H1 (cell line): ENCODE data around the gene FBXL17. TPM values are rescaled to one million over a fixed set of nuclear protein-coding genes. Genes with fewer than 3 reads are reported as not detected.

Experiments used
- CTCF ChIA-PET: fragments of 300-600 bp; sonication (Branson Sonifier 250); formaldehyde crosslinking; loops from one replicate; lab custom pipeline; 2021; ENCODE audit not compliant: partially characterized antibody; lab: Charles Lee
- POLR2A ChIA-PET: fragments of 300-600 bp; sonication (Branson Sonifier 250); formaldehyde crosslinking; loops from one replicate; lab custom pipeline; 2021; ENCODE audit warnings: inconsistent platforms; ENCODE audit not compliant: partially characterized antibody; lab: Charles Lee
- DNase-seq, 2 experiments: peaks; one replicate each; pipeline versions ENCODE4 v3.0.0 to v3.0.0-alpha.2; 2010 to 2022; ENCODE audit warnings: low spot score in 2 of 2, low read depth in 1 of 2, mixed read lengths in 1 of 2
- FAIRE-seq: peaks from 2 replicates; lab custom pipeline; 2011; peaks lifted over from hg19 to GRCh38; lab: Jason Lieb, UNC
- H2AFZ ChIP-seq: 2 replicates; pipeline ENCODE4 v1.8.1; 2012; ENCODE audit warnings: low read length, inconsistent platforms
- H2AK5ac ChIP-seq: 2 replicates; pipeline ENCODE4 v1.6.1; 2013; ENCODE audit warnings: low read depth, low read length
- H2BK120ac ChIP-seq: replicated peaks from 2 replicates; pipeline ENCODE3; 2013; ENCODE audit warnings: low read depth, low read length, inconsistent platforms
- H2BK12ac ChIP-seq: 2 replicates; pipeline ENCODE4 v1.6.1; 2013; ENCODE audit warnings: low read depth, low read length
- H2BK15ac ChIP-seq: 2 replicates; pipeline ENCODE4 v1.6.1; 2013; ENCODE audit warnings: low read length
- H2BK20ac ChIP-seq: 2 replicates; pipeline ENCODE4 v1.6.1; 2013; ENCODE audit warnings: low read length
- H2BK5ac ChIP-seq: 2 replicates; pipeline ENCODE4 v1.6.1; 2013; ENCODE audit warnings: low read depth, low read length
- H3K14ac ChIP-seq: 2 replicates; pipeline ENCODE4 v1.6.1; 2013; ENCODE audit warnings: inconsistent platforms; ENCODE audit not compliant: insufficient read length
- H3K18ac ChIP-seq: 2 replicates; pipeline ENCODE4 v1.6.1; 2013; ENCODE audit warnings: low read length; ENCODE audit errors: extremely low read depth
- H3K23ac ChIP-seq: 2 replicates; pipeline ENCODE4 v1.6.1; 2013; ENCODE audit warnings: inconsistent platforms; ENCODE audit not compliant: insufficient read length
- H3K23me2 ChIP-seq: 2 replicates; pipeline ENCODE4 v1.6.1; 2013; ENCODE audit warnings: low read depth, low read length
- H3K27ac ChIP-seq: 2 replicates; pipeline ENCODE4 v1.6.1; 2011; ENCODE audit warnings: low read depth, low read length, inconsistent platforms
- H3K27me3 ChIP-seq, 4 experiments: replicated peaks in 1 of 4; 1 replicate in 1 of 4; 2 replicates in 3 of 4; pipeline versions ENCODE4 v1.6.1 to v1.8.1; 2011 to 2013; ENCODE audit warnings: low read length in 3 of 4, mild to moderate bottlenecking in 3 of 4, inconsistent platforms in 2 of 4, mixed read lengths in 2 of 4, moderate library complexity in 1 of 4; ENCODE audit not compliant: control insufficient read depth in 3 of 4, insufficient read depth in 3 of 4; ENCODE audit errors: extremely low read depth in 1 of 4
- H3K36me3 ChIP-seq, 4 experiments: 2 replicates each; pipeline versions ENCODE4 v1.6.1 to v1.8.1; 2011 to 2013; ENCODE audit warnings: mild to moderate bottlenecking in 4 of 4, low read length in 3 of 4, moderate library complexity in 2 of 4, control low read depth in 1 of 4, inconsistent platforms in 1 of 4; ENCODE audit not compliant: insufficient read depth in 4 of 4, control insufficient read depth in 2 of 4
- H3K4ac ChIP-seq: replicated peaks from 2 replicates; pipeline ENCODE3; 2013; ENCODE audit warnings: low read length, low read depth, mixed read lengths, inconsistent platforms; ENCODE audit not compliant: insufficient read length
- H3K4me1 ChIP-seq, 4 experiments: replicated peaks in 1 of 4; 1 replicate in 1 of 4; 2 replicates in 3 of 4; pipeline versions ENCODE4 v1.6.1 to v1.8.1; 2011 to 2013; ENCODE audit warnings: low read length in 3 of 4, inconsistent platforms in 2 of 4, mixed read lengths in 1 of 4; ENCODE audit not compliant: insufficient read depth in 4 of 4, control insufficient read depth in 3 of 4
- H3K4me2 ChIP-seq, 2 experiments: 2 replicates each; pipeline versions ENCODE4 v1.6.1 to v1.8.1; 2011 to 2013; ENCODE audit warnings: low read depth in 2 of 2, low read length in 2 of 2, control low read depth in 1 of 2, inconsistent platforms in 1 of 2, mild to moderate bottlenecking in 1 of 2; ENCODE audit not compliant: insufficient read depth in 1 of 2
- H3K4me3 ChIP-seq, 4 experiments: fragments of 200-600, 300-600 bp in 1 of 4; sonication (generic), shearing (Covaris generic), sonication (Bioruptor Twin) in 1 of 4; 2 replicates each; pipeline versions ENCODE4 v1.5.1 to v1.8.1; 2011 to 2016; ENCODE audit warnings: low read length in 4 of 4, low read depth in 3 of 4, control low read depth in 2 of 4, inconsistent platforms in 2 of 4, mild to moderate bottlenecking in 2 of 4, mixed read lengths in 1 of 4, moderate library complexity in 1 of 4; ENCODE audit not compliant: insufficient read depth in 2 of 4; ENCODE audit errors: extremely low read depth in 1 of 4
- H3K56ac ChIP-seq: replicated peaks from 2 replicates; pipeline ENCODE3; 2013; ENCODE audit warnings: low read depth, mild to moderate bottlenecking, mixed read lengths, low read length, inconsistent platforms; ENCODE audit not compliant: insufficient read length
- H3K79me1 ChIP-seq: 2 replicates; pipeline ENCODE4 v1.6.1; 2013; ENCODE audit warnings: low read depth, low read length, control low read depth
- H3K79me2 ChIP-seq, 2 experiments: 2 replicates each; pipeline versions ENCODE4 v1.6.1 to v1.8.1; 2012 to 2013; ENCODE audit warnings: low read length in 2 of 2, mild to moderate bottlenecking in 2 of 2, inconsistent platforms in 1 of 2; ENCODE audit not compliant: insufficient read depth in 2 of 2, control insufficient read depth in 1 of 2
- H3K9ac ChIP-seq, 4 experiments: replicated peaks in 1 of 4; 1 replicate in 1 of 4; 2 replicates in 3 of 4; pipeline versions ENCODE4 v1.6.1 to v1.8.1; 2011 to 2013; ENCODE audit warnings: low read depth in 3 of 4, low read length in 3 of 4, control low read depth in 2 of 4, mild to moderate bottlenecking in 2 of 4, moderate library complexity in 2 of 4, inconsistent platforms in 1 of 4; ENCODE audit errors: extremely low read depth in 1 of 4
- H3K9me3 ChIP-seq, 2 experiments: 2 replicates each; pipeline versions ENCODE4 v1.6.1 to v1.8.1; 2012 to 2013; ENCODE audit warnings: mild to moderate bottlenecking in 2 of 2, moderate library complexity in 2 of 2, control low read depth in 1 of 2, inconsistent platforms in 1 of 2, low read depth in 1 of 2, low read length in 1 of 2, mixed read lengths in 1 of 2; ENCODE audit not compliant: insufficient read depth in 2 of 2
- H4K20me1 ChIP-seq, 2 experiments: replicated peaks in 1 of 2; 2 replicates each; pipeline versions ENCODE3 to v1.8.1; 2011 to 2013; ENCODE audit warnings: inconsistent platforms in 2 of 2, low read length in 2 of 2, mild to moderate bottlenecking in 1 of 2; ENCODE audit not compliant: insufficient read depth in 2 of 2, control insufficient read depth in 1 of 2
- H4K5ac ChIP-seq: 2 replicates; pipeline ENCODE4 v1.6.1; 2013; ENCODE audit warnings: low read length, low read depth, mixed read lengths, inconsistent platforms; ENCODE audit not compliant: insufficient read length
- H4K8ac ChIP-seq: 2 replicates; pipeline ENCODE4 v1.8.0; 2013; ENCODE audit warnings: mild to moderate bottlenecking, moderate library complexity, low read length, inconsistent platforms; ENCODE audit not compliant: insufficient read depth; ENCODE audit errors: extremely low read depth
- H4K91ac ChIP-seq: replicated peaks from 2 replicates; pipeline ENCODE3; 2013; ENCODE audit warnings: low read length, mixed read lengths, inconsistent platforms; ENCODE audit not compliant: insufficient read length
- BACH1 ChIP-seq: IDR thresholded peaks from 2 replicates; pipeline ENCODE4 v1.6.1; 2012; ENCODE audit warnings: low read length, improper control_type of control experiment
- CHD1 ChIP-seq: IDR thresholded peaks from 2 replicates; pipeline ENCODE4 v1.6.1; 2012; ENCODE audit warnings: low read depth, low read length, improper control_type of control experiment
- CHD2 ChIP-seq: IDR thresholded peaks from 2 replicates; pipeline ENCODE4 v1.6.1; 2012; ENCODE audit warnings: low read length, improper control_type of control experiment
- CTBP2 ChIP-seq: IDR thresholded peaks from 2 replicates; pipeline ENCODE4 v1.7.0; 2011; ENCODE audit warnings: borderline replicate concordance, mild to moderate bottlenecking, moderate library complexity, mixed read lengths, low read length; ENCODE audit not compliant: insufficient read depth, insufficient read length
- EGR1 ChIP-seq: IDR thresholded peaks from 2 replicates; pipeline ENCODE4 v1.6.1; 2011; ENCODE audit warnings: low read depth, low read length, borderline replicate concordance
- EP300 ChIP-seq, 2 experiments: IDR thresholded peaks; 1 replicate in 1 of 2; 2 replicates in 1 of 2; pipeline ENCODE4 v1.6.1; 2011 to 2012; ENCODE audit warnings: low read depth in 2 of 2, low read length in 2 of 2, mild to moderate bottlenecking in 2 of 2, borderline replicate concordance in 1 of 2, inconsistent platforms in 1 of 2, moderate library complexity in 1 of 2
- FOSL1 ChIP-seq: IDR thresholded peaks from 2 replicates; pipeline ENCODE4 v1.6.1; 2011; ENCODE audit warnings: mild to moderate bottlenecking, low read depth, low read length, moderate library complexity; ENCODE audit not compliant: insufficient read depth
- PHF8 ChIP-seq: fragments of 200-600 bp; sonication (generic); conservative IDR thresholded peaks from 2 replicates; pipeline ENCODE4 v1.7.1; 2012; ENCODE audit warnings: low read depth, mild to moderate bottlenecking, inconsistent platforms, low read length, moderate library complexity
- YY1 ChIP-seq: IDR thresholded peaks from 2 replicates; pipeline ENCODE4 v1.6.1; 2011; ENCODE audit warnings: low read depth, mild to moderate bottlenecking, low read length
- ZNF274 ChIP-seq: IDR thresholded peaks from 2 replicates; pipeline ENCODE4 v1.7.0; 2012; ENCODE audit warnings: low read length, borderline replicate concordance; ENCODE audit errors: extremely low read depth
- WGBS, 2 experiments: shearing (Covaris generic) in 1 of 2; methylation state at CpG; one replicate each; pipeline versions ENCODE4 v1.1.6 to v1.1.7; 2013 to 2015; ENCODE audit warnings: low lambda C conversion rate in 2 of 2, mixed read lengths in 2 of 2, inconsistent platforms in 1 of 2, low coverage in 1 of 2, missing lambda C conversion rate in 1 of 2; ENCODE audit not compliant: insufficient replicate concordance in 2 of 2, insufficient coverage in 1 of 2, insufficient read length in 1 of 2; ENCODE audit errors: extremely low coverage in 1 of 2, missing lambda C conversion rate in 1 of 2; 5-methylcytosine and 5-hydroxymethylcytosine counted together
- polyA plus RNA-seq, 7 experiments: library from polyadenylated mRNA; depleted of rRNA in 3 of 7; stranded (reverse) in 5 of 7; unstranded in 2 of 7; fragments of >200 nt in 5 of 7; fragments of 200-250 nt in 2 of 7; gene quantifications; 1 replicate in 5 of 7; 2 replicates in 1 of 7; 4 replicates in 1 of 7; pipeline versions ENCODE4 v1.2.1 to v1.2.3, GENCODE V29; 2011 to 2013; ENCODE audit warnings: missing spikeins in 2 of 7, mixed read lengths in 2 of 7
- total RNA-seq: library from RNA; stranded (reverse); fragmentation: NEBNext Ultra II Directional; extraction: Animal tissue kit (Norgen Biotek cat#: 25700); gene quantifications from 2 replicates; pipeline ENCODE4 v1.2.1, GENCODE V29; 2021
- TF ChIP-seq, protein P1 (sequence below): IDR thresholded peaks from 2 replicates; pipeline ENCODE4 v1.6.1; 2012; ENCODE audit warnings: inconsistent platforms
- TF ChIP-seq, protein P2 (sequence below): IDR thresholded peaks from 2 replicates; pipeline ENCODE4 v1.6.1; 2012; ENCODE audit warnings: inconsistent platforms

FBXL17 gene
- total and polyA plus RNA-seq, 2 of the 8 experiments (the other 6 are each of a cell fraction or from before 2014, with no cell fraction given): 0.35 to 4.3 TPM

DNA sequence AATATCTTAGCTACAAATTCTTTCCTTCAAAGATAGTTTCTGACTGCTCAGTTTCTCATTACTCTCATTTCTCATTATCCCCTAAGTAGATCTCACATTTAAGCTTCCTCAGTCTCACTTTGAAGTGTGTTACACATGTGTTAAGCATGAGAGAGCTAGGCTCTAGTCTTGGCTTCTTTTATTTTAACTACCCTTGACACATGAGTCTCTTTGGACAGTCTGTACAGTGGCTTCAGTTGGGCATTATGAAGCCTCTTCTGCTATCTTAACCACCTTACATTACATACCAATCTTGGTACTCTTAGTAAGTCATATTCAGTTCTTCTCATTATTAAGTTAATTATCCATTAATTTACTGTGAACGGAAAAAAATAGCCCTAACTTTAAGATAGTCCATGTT lies 232.5 kb downstream of the FBXL17 start:
- Histone ChIP-seq H3K18ac (no peak overlapping the region), H2AK5ac (no peak overlapping the region), H3K27ac (no peak overlapping the region)

More for the DNA sequence above, 232.5 kb downstream of the FBXL17 start:
- POLR2A ChIA-PET: no interaction called here
- Histone ChIP-seq H3K4me3 (no peak overlapping the region), H2BK120ac (no peak overlapping the region), H3K27me3 (no peaks in the 10 kb centered on the region), H2BK20ac (no peak overlapping the region), H3K79me1 (no peaks in the 10 kb centered on the region), H4K5ac (no peak overlapping the region), H3K4ac (no peak overlapping the region), H2AFZ (no peak overlapping the region), H2BK15ac (no peak overlapping the region), H3K4me2 (no peak overlapping the region), H3K23ac (no peak overlapping the region), H4K91ac (no peak overlapping the region), H4K8ac (no peak overlapping the region), H3K79me2 (no peaks in the 10 kb centered on the region), H2BK5ac (no peak overlapping the region), H3K4me1 (no peaks in the 10 kb centered on the region), H3K9me3 (no peaks in the 10 kb centered on the region), H2BK12ac (no peak overlapping the region), H3K36me3 (peaks cover 0 to 3% (median 0%) of the 10 kb centered on the region in 4 experiments; a peak in 1 of 8 replicates), H3K9ac (no peak overlapping the region), H4K20me1 (no peaks in the 10 kb centered on the region), H3K23me2 (no peaks in the 10 kb centered on the region), H3K14ac (no peak overlapping the region), H3K56ac (no peak overlapping the region)
- TF ChIP-seq EP300 (IDR thresholded peaks at IDR 0.05; ENCODE audit: borderline replicate concordance in 1 of 2, low read depth in 2 of 2, low read length in 2 of 2): no peak
- no peak for TF ChIP-seq ZNF274
- TF ChIP-seq BACH1: no peak
- no peak for TF ChIP-seq FOSL1
- TF ChIP-seq, protein P1, sequence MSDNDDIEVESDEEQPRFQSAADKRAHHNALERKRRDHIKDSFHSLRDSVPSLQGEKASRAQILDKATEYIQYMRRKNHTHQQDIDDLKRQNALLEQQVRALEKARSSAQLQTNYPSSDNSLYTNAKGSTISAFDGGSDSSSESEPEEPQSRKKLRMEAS: no peak
- no peak for TF ChIP-seq YY1
- TF ChIP-seq EGR1: no peak
- TF ChIP-seq, protein P2, sequence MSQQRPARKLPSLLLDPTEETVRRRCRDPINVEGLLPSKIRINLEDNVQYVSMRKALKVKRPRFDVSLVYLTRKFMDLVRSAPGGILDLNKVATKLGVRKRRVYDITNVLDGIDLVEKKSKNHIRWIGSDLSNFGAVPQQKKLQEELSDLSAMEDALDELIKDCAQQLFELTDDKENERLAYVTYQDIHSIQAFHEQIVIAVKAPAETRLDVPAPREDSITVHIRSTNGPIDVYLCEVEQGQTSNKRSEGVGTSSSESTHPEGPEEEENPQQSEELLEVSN: no peak
- no peak for TF ChIP-seq CHD1
- TF ChIP-seq CHD2: no peak
- TF ChIP-seq CTBP2: no peak
- no peak for TF ChIP-seq PHF8
- DNase-seq (no peak), FAIRE-seq (no peak)
- 80% methylated on average over 1 of the region's 1 CpG; no CpG with 5 or more reads in 1 of the 2 experiments for WGBS, 2 experiments
- CTCF ChIA-PET: interaction anchor here (0.6 to 1.1 kb wide), 4 partner anchors 12 to 196 kb away, joined by 3 to 4 read pairs (median 3); no protein-coding TSS in a partner anchor
